Measurements from ENCODE around the gene ANTKMT. TPM values are rescaled to one million over a fixed set of nuclear protein-coding genes. Genes with fewer than 3 reads are reported as not detected.

ANTKMT gene
- total RNA-seq, 4 donors from 2014 or later = 13.0 to 29.4 (median 23.8) TPM

DNA sequence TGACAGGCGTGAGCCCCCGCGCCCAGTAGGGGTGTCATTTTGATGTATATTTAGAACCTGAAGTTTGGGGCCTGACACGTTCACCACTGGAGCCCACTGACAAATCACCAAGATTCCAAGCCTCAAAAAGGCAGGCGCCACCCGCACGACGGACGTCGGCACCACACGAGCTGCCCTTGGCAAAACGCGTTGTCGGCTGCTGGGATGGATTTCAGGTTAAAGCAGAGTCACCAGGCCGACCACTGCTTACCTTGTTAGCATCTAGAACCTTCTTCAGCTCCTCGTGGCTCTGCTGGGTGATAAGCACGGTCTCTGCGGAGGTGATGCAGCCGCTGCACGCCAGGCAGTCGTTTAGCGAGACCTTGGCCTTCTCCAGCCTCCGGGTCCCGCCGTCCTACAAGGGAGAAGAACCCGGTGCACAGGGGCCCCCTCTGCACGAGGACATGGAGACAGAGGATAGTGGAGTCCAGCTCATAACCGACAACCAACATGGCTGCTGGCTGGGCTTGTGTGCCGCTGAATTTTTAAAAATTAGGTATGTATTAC is 16.1 kb downstream of the ANTKMT start:
- H3K27me3 ChIP-seq = no peaks in the 10 kb centered on the region
- H3K9me3 ChIP-seq = no peaks in the 10 kb centered on the region
- peaks cover 23% of the 10 kb centered on the region for H3K4me1 ChIP-seq
- no peak for DNase-seq (ENCODE audit: low spot score in 2 of 2)
- peaks cover 62% of the 10 kb centered on the region for H3K36me3 ChIP-seq
- TF ChIP-seq POLR2A (IDR thresholded peaks at IDR 0.05) = no peak
- TF ChIP-seq, protein P1, sequence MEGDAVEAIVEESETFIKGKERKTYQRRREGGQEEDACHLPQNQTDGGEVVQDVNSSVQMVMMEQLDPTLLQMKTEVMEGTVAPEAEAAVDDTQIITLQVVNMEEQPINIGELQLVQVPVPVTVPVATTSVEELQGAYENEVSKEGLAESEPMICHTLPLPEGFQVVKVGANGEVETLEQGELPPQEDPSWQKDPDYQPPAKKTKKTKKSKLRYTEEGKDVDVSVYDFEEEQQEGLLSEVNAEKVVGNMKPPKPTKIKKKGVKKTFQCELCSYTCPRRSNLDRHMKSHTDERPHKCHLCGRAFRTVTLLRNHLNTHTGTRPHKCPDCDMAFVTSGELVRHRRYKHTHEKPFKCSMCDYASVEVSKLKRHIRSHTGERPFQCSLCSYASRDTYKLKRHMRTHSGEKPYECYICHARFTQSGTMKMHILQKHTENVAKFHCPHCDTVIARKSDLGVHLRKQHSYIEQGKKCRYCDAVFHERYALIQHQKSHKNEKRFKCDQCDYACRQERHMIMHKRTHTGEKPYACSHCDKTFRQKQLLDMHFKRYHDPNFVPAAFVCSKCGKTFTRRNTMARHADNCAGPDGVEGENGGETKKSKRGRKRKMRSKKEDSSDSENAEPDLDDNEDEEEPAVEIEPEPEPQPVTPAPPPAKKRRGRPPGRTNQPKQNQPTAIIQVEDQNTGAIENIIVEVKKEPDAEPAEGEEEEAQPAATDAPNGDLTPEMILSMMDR (IDR thresholded peaks at IDR 0.05) = no peak
- TF ChIP-seq EP300 (IDR thresholded peaks at IDR 0.05) = no peak
- TF ChIP-seq POLR2AphosphoS5 (IDR thresholded peaks at IDR 0.05) = no peak
- no peak overlapping the region for H3K27ac ChIP-seq
- WGBS = 97% methylated on average over 29 of the region's 29 CpGs
- H3K4me3 ChIP-seq = no peak overlapping the region

DNA sequence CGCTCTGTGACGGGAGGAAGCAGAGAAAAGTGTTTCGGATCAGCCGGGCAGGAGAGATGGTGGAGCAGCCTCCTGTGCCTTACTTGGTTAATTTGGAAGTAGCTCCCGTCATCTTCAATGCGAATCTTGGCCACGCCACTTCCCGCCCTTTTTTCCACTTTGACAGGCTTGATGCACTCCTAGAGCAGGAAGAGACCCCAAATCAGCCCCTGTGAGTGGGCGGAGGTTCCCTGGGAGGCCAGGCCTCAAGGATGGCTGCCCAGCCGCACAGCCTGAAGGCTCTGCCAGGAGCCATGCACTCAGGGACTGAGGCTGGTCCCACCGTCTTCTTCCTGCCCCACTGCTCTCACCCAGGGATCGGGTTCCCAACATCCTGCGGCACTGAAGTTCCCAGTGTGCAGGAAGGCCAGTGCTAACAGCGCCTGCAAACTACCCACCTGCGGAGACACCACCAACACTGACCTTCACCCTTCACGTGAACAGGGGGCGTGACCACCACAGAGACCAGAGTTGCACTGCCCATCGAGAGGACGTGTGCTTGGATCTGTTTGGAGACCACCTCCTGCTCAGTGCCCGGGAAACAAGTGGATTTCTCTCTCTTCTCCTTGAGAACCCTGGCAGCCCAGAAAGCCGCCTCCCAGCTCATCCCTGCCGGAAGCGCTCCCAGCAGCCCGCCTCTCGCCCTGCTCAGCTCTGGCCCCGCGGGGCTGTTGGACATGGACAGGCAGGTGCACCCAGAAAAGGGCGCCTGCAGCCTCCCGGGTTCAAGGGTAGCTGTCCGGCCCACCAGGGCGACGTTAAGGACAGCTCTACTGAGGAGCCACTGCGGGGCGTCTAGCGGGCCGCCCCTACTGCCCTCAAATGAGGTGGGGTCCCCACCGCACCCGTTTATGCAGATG is 18.9 kb downstream of the ANTKMT start:
- Histone ChIP-seq H3K27me3 (peaks cover 3% of the 10 kb centered on the region), H3K4me1 (peaks cover 23% of the 10 kb centered on the region), H3K4me3 (peak overlapping the region; percentile 93), H3K9me3 (no peaks in the 10 kb centered on the region), H3K27ac (no peak overlapping the region), H3K36me3 (peaks cover 34% of the 10 kb centered on the region)
- WGBS = 80% methylated on average over 18 of the region's 38 CpGs
- no peak for TF ChIP-seq POLR2A (IDR thresholded peaks at IDR 0.05)
- TF ChIP-seq POLR2AphosphoS5 (IDR thresholded peaks at IDR 0.05) = no peak
- TF ChIP-seq, protein P1 (IDR thresholded peaks at IDR 0.05) = no peak
- TF ChIP-seq EP300 (IDR thresholded peaks at IDR 0.05) = no peak
- DNase-seq (ENCODE audit: low spot score in 2 of 2) = no peak

- no CpG with 5 or more reads among the region's 22 CpGs for WGBS
- no peak for DNase-seq (ENCODE audit: low spot score in 2 of 2)
- Histone ChIP-seq H3K4me3 (peak overlapping the region; percentile 93), H3K27me3 (peaks cover 3% of the 10 kb centered on the region), H3K9me3 (no peaks in the 10 kb centered on the region), H3K27ac (peak overlapping the region; percentile 16), H3K36me3 (peaks cover 28% of the 10 kb centered on the region), H3K4me1 (peaks cover 23% of the 10 kb centered on the region)
- TF ChIP-seq, protein P1 (IDR thresholded peaks at IDR 0.05) = no peak
- TF ChIP-seq POLR2AphosphoS5 (IDR thresholded peaks at IDR 0.05) (no peak), EP300 (IDR thresholded peaks at IDR 0.05) (no peak), POLR2A (IDR thresholded peaks at IDR 0.05) (no peak)
Observed at GRCh38 chr16:740459-740763, 19.5 kb downstream of the ANTKMT start.

DNA sequence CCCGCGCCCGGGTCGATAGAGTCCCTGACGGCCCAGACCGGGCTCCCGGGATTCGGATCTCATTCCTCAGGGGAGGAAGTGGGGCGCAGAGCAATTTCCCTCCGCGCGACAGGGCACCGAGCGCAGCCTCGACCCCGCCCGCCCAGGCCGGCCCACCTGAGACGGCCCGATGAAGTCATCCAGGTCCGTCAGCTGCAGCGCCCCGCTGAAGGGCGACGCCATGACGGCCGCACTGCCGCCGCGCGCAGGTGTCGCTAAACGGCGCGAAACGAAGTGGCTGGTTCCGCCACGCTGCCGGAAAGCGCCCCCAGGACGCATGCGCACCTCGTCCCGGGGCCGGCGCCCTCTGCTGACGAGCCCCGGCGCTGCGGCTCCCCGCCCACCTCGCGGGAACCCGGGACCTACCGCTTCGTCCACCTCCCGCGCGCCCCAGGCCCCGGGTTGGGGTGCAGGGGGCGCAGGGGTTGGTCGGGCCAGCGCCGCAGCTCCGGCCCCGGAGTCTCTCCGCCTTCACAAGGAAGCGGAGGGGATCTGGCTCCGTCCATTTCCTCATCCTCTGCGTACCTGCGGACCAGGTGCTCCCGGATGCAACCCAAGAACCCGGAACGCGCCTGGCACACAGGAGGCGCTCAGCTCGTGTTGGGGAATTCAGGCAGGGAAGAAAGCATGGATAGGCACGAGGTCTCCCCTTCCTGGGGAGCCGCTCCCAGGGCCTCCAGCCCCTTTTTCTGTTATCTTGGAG is 20.0 kb downstream of the ANTKMT start, which contains the start of gene CIAO3:
CIAO3 (minus strand) TSS at position 234 of the 742 bp plus-strand sequence; CDS start at position 222, 12 bp downstream.
- Histone ChIP-seq H3K9me3 (no peaks in the 10 kb centered on the region), H3K4me1 (peaks cover 23% of the 10 kb centered on the region), H3K27me3 (peaks cover 3% of the 10 kb centered on the region), H3K27ac (peak within 1 kb of the TSS; percentile 16), H3K4me3 (peak within 1 kb of the TSS; percentile 93), H3K36me3 (peaks cover 22% of the 10 kb centered on the region)
- DNase-seq (ENCODE audit: low spot score in 2 of 2) = peak; percentile 92 to 95
- TF ChIP-seq POLR2AphosphoS5 (IDR thresholded peaks at IDR 0.05) = peak; percentile 55 to 100 (median 83)
- TF ChIP-seq, protein P1 (IDR thresholded peaks at IDR 0.05) = peak; percentile 90 to 98
- no peak for TF ChIP-seq EP300 (IDR thresholded peaks at IDR 0.05)
- under 1% methylated on average over 44 of the region's 79 CpGs for WGBS
